Adrenal gland (tissue), 12 donors: Measurements from ENCODE around the gene TBX3. TPM values are rescaled to one million over a fixed set of nuclear protein-coding genes. Genes with fewer than 3 reads are reported as not detected.

Experiments used
- DNase-seq, 7 donors: peaks; one replicate each; pipeline ENCODE4 v3.0.0-alpha.2; 2019 to 2020
- H3K27ac ChIP-seq, 5 donors: fragments of 200-600 bp; sonication (generic) in 4 of 5; 1 replicate in 3 of 5; 2 replicates in 2 of 5; pipeline versions ENCODE4 v1.5.1 to v1.8.0; 2016 to 2020; ENCODE audit warnings: mild to moderate bottlenecking in 1 of 5
- H3K27me3 ChIP-seq: fragments of 200-600 bp; 2 replicates; pipeline ENCODE4 v1.8.0; 2021
- H3K36me3 ChIP-seq, 2 donors: fragments of 200-600 bp; replicated peaks in 1 of 2; 1 replicate in 1 of 2; 2 replicates in 1 of 2; pipeline versions ENCODE4 v1.5.1 to v1.8.0; 2018 to 2022
- H3K4me1 ChIP-seq, 2 donors: fragments of 200-600 bp; replicated peaks in 1 of 2; 1 replicate in 1 of 2; 2 replicates in 1 of 2; pipeline versions ENCODE4 v1.5.1 to v1.8.0; 2018 to 2021
- H3K4me3 ChIP-seq, 4 donors: fragments of 200-600 bp; sonication (generic) in 3 of 4; one replicate each; pipeline ENCODE4 v1.5.1; 2016 to 2018
- H3K9me3 ChIP-seq, 3 donors: fragments of 200-600 bp; sonication (generic) in 1 of 3; replicated peaks in 1 of 3; 1 replicate in 2 of 3; 2 replicates in 1 of 3; pipeline versions ENCODE4 v1.5.1 to v1.8.0; 2016 to 2021
- CTCF ChIP-seq, 6 experiments: fragments of 450-650 bp in 4 of 6; fragments of 200-600 bp in 2 of 6; sonication (generic) in 1 of 6; IDR thresholded peaks; 1 replicate in 5 of 6; 2 replicates in 1 of 6; pipeline versions ENCODE4 v1.5.1 to v1.8.0; 2016 to 2021; ENCODE audit warnings: antibody characterized with exemption in 6 of 6, mild to moderate bottlenecking in 2 of 6, moderate library complexity in 1 of 6
- POLR2A ChIP-seq, 2 donors: fragments of 450-650 bp; IDR thresholded peaks; one replicate each; pipeline ENCODE4 v1.6.1; 2017; ENCODE audit warnings: antibody characterized with exemption in 2 of 2, mild to moderate bottlenecking in 2 of 2, moderate library complexity in 1 of 2
- WGBS, 4 donors: extraction: QIAGEN DNeasy Blood & Tissue Kit in 2 of 4; methylation state at CpG; one replicate each; pipeline versions ENCODE4 v1.1.5 to v1.1.7; 2013 to 2017; 5-methylcytosine and 5-hydroxymethylcytosine counted together
- intact Hi-C, 2 donors: fragments of 100-400 bp; cut with DNase I; formaldehyde crosslinking; loops; one replicate each; pipeline versions ENCODE4 v1.14.1 to v1.15.0; 2022 to 2023
- polyA plus RNA-seq, 3 donors: library from polyadenylated mRNA; stranded (reverse); fragments of 200-250 nt in 2 of 3; fragments of 350-450 nt in 1 of 3; fragmentation: Illumina TruSeq in 1 of 3; extraction: RNeasy Lipid Tissue Mini Kit (QIAGEN cat#74804) in 1 of 3; gene quantifications; one replicate each; pipeline ENCODE4 v1.2.3, GENCODE V29; 2013 to 2014
- total RNA-seq, 9 donors: library from RNA; depleted of rRNA in 4 of 9; stranded (reverse); fragments of >200 nt in 4 of 9; fragments of 120-200 nt in 1 of 9; fragmentation: NEBNext Ultra II Directional in 1 of 9; extraction: Animal tissue kit (Norgen Biotek cat#: 25700) in 1 of 9; gene quantifications; one replicate each; pipeline versions ENCODE4 v1.1.0 to v1.2.4, GENCODE V29; 2013 to 2023
- donor health status: healthy with polysubstance abuse.
- donor health status: Bipolar disorder and iron deficiency.
- donor health status: DM: yes; HTN: yes; CAD: no.
- donor health status: DM: no; HTN: no; CAD: no.
- donor health status: DM: no; HTN: no; CAD: no.
- donor health status: DM: yes; HTN: yes; CAD: no.

TBX3 gene
- total and polyA plus RNA-seq, 12 donors = 156 to 602 (median 354) TPM

GRCh38 chr12:114658002-114658441 lies 26.0 kb downstream of the TBX3 start:
- Histone ChIP-seq H3K4me3 (no peak overlapping the region), H3K9me3 (no peaks in the 10 kb centered on the region), H3K27me3 (no peaks in the 10 kb centered on the region), H3K27ac (peak overlapping the region in 4 of 5 donors; percentile 19 to 86 (median 60)), H3K4me1 (peaks cover 26 to 44% of the 10 kb centered on the region in 2 donors), H3K36me3 (no peaks in the 10 kb centered on the region)
- DNase-seq = no peak
- no peak for TF ChIP-seq POLR2A (IDR thresholded peaks at IDR 0.05)
- TF ChIP-seq CTCF (IDR thresholded peaks at IDR 0.05) = no peak
- WGBS, 4 donors = 29 to 61% (median 41%) methylated on average over 1 of the region's 1 CpG
- intact Hi-C loops = no loop called here

- peaks cover 26 to 44% of the 10 kb centered on the region in 2 donors for H3K4me1 ChIP-seq
- 90 to 99% (median 94%) methylated on average over 6 of the region's 6 CpGs for WGBS, 4 donors
Observed at GRCh38 chr12:114657597-114657920, 26.4 kb downstream of the TBX3 start.

GRCh38 chr12:114656906-114657596 lies 26.9 kb downstream of the TBX3 start:
- intact Hi-C loops = no loop called here
- WGBS, 4 donors = 85 to 91% (median 87%) methylated on average over 8 of the region's 8 CpGs
- no peak for DNase-seq
- no peaks in the 10 kb centered on the region for H3K9me3 ChIP-seq
- H3K27me3 ChIP-seq = no peaks in the 10 kb centered on the region
- no peaks in the 10 kb centered on the region for H3K36me3 ChIP-seq
- no peak for TF ChIP-seq POLR2A (IDR thresholded peaks at IDR 0.05)
- TF ChIP-seq CTCF (IDR thresholded peaks at IDR 0.05) = no peak
- peak overlapping the region in 4 of 5 donors; percentile 33 to 86 (median 60) for H3K27ac ChIP-seq
- peaks cover 26 to 40% of the 10 kb centered on the region in 2 donors for H3K4me1 ChIP-seq
- H3K4me3 ChIP-seq = no peak overlapping the region

More at GRCh38 chr12:114657597-114657920, 26.4 kb downstream of the TBX3 start:
- Histone ChIP-seq H3K36me3 (no peaks in the 10 kb centered on the region), H3K4me3 (no peak overlapping the region), H3K9me3 (no peaks in the 10 kb centered on the region), H3K27ac (peak overlapping the region in 4 of 5 donors; percentile 19 to 86 (median 60)), H3K27me3 (no peaks in the 10 kb centered on the region)
- no peak for DNase-seq
- TF ChIP-seq CTCF (IDR thresholded peaks at IDR 0.05) (no peak), POLR2A (IDR thresholded peaks at IDR 0.05) (no peak)
- intact Hi-C loops = no loop called here

GRCh38 chr12:114655934-114656749 lies 27.8 kb downstream of the TBX3 start:
- TF ChIP-seq POLR2A (IDR thresholded peaks at IDR 0.05) (peak in 1 of 2 donors; percentile 31), CTCF (IDR thresholded peaks at IDR 0.05) (no peak)
- no peak overlapping the region for H3K4me3 ChIP-seq
- intact Hi-C loops = no loop called here
- no peaks in the 10 kb centered on the region for H3K9me3 ChIP-seq
- DNase-seq = peak; percentile 63 to 90 (median 84)
- peak overlapping the region; percentile 36 to 86 (median 52) for H3K27ac ChIP-seq
- H3K4me1 ChIP-seq = peaks cover 26 to 35% of the 10 kb centered on the region in 2 donors
- 29 to 41% (median 34%) methylated on average over 12 of the region's 12 CpGs for WGBS, 4 donors
- H3K27me3 ChIP-seq = no peaks in the 10 kb centered on the region
- H3K36me3 ChIP-seq = no peaks in the 10 kb centered on the region
